OCI-LY7 (cell line): ENCODE measurements around the gene SH3TC1.

ENCODE experiments used
- CTCF ChIP-seq: fragments of 200-600 bp; sonication (generic); conservative IDR thresholded peaks from 2 replicates; pipeline ENCODE4 v1.5.1; 2014; ENCODE audit warnings: mild to moderate bottlenecking, antibody characterized with exemption, low read length, moderate library complexity, mixed read lengths
- EZH2phosphoT487 ChIP-seq: fragments of 200-600 bp; sonication (generic); IDR thresholded peaks from 2 replicates; pipeline ENCODE4 v1.6.1; 2018; ENCODE audit warnings: low read depth, borderline replicate concordance, mild to moderate bottlenecking, mixed run types, antibody characterized with exemption, low read length, moderate library complexity, mixed read lengths

- TF ChIP-seq CTCF (no peak), EZH2phosphoT487 (no peak)
Measured at GRCh38 chr4:8213121-8213520, 14.0 kb downstream of the SH3TC1 start.
